Measurements from ENCODE around the gene MMP11.

MMP11 gene

DNA sequence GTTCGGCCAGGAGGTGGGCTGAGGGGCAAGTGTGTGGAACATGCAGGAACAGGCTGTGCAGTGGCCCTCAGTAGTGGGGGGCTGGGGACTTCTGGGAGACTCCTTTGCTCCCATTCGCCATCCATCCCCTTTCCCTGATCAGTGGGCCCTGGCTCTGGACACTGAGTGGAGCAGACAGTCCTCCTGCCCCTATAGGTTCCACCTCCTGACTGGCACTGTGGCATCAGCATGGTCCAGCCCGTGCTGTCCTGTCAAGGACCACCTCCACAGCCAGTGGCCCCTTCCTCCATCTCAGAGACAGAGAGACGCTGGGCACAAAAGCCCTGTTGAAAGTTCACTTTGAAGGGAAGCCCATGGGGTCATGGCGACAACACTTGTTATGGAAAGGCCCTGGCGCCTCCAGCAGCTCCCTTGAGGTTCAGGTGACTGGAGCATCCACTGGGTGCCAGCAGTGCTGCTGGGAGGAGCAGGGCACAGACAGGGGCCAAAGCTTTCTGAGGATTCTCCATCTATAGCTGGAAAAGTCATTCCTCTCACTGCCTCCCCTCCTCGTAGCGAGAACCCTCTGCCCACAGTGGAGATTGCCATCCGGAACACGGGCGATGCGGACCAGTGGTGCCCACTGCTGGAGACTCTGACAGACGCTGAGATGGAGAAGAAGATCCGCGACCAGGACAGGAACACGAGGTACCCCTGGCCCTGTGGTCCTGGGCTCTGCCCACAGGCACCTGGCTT, 60.5 kb downstream of the MMP11 start:
- DNase-seq, result no peak
